ENCODE data around the gene LRRFIP2. TPM values are rescaled to one million over a fixed set of nuclear protein-coding genes. Genes with fewer than 3 reads are reported as not detected.

LRRFIP2 gene
- total and polyA plus RNA-seq, 2 of the 4 experiments (the other 2 are of a cell fraction), result 20.6 to 31.0 TPM

DNA sequence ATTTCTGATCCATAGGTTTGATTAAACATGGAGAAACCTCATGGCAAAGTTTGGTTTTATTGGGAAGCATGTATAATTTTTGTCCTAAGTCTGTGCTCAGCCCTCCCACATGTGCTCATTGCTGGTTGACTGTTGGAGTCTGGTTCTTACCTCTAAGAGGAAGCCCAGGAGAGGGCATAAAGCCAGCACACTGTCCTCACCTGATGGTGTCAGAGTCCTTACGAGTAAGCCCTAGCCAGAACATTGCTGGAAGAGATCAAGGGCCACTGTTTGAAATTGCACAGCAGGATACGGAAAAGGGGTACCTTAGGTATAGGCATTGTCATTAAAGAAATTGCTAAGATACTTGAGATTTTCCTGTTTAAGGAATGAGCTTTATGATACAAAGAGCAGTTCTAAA, 159.8 kb downstream of the LRRFIP2 start:
- no peak overlapping the region for H4K5ac ChIP-seq (ENCODE audit: low read depth, low read length)
- ATAC-seq (ENCODE audit: low read depth) (no peak), DNase-seq (no peak)
- intact Hi-C loops (cut with micrococcal nuclease) (no loop called here), dilution Hi-C loops (cut with HindIII; ENCODE audit: low sequenced_read_pairs, unreplicated experiment) (no loop called here), in situ Hi-C loops (cut with MboI; ENCODE audit: low sequenced_read_pairs) (no loop called here)
- no peak overlapping the region for H4K8ac ChIP-seq (ENCODE audit: low read depth in 2 of 2, low read length in 2 of 2)
- no peaks in the 10 kb centered on the region for H4K20me1 ChIP-seq (ENCODE audit: insufficient read depth, low read length)
- no TSS peak for BruUV-seq (replicated peaks)
- no peak overlapping the region for H2AK5ac ChIP-seq (ENCODE audit: low read depth, low read length)
- no peak overlapping the region for H3K4me3 ChIP-seq (ENCODE audit: insufficient read depth, low read depth, low read length)
- no peak overlapping the region for H2BK5ac ChIP-seq (ENCODE audit: low read depth, low read length, poor library complexity, severe bottlenecking)
- H3K4me1 ChIP-seq (ENCODE audit: control insufficient read depth, insufficient read depth, low read length), result no peaks in the 10 kb centered on the region
- TF ChIP-seq RFX5 (IDR thresholded peaks at IDR 0.05; ENCODE audit: low read depth, low read length), result no peak
- TF ChIP-seq RAD21 (IDR thresholded peaks at IDR 0.05; ENCODE audit: low read length), result no peak
- no peak for TF ChIP-seq BHLHE40 (IDR thresholded peaks at IDR 0.05; ENCODE audit: low read depth, low read length)
- TF ChIP-seq FOS (IDR thresholded peaks at IDR 0.05; ENCODE audit: low read depth, low read length), result no peak
- TF ChIP-seq CTCF (conservative IDR thresholded peaks at IDR 0.05; ENCODE audit: low read depth, low read length), result no peak
- TF ChIP-seq CHD1 (IDR thresholded peaks at IDR 0.05; ENCODE audit: low read depth, low read length), result no peak
- TF ChIP-seq, protein P1, sequence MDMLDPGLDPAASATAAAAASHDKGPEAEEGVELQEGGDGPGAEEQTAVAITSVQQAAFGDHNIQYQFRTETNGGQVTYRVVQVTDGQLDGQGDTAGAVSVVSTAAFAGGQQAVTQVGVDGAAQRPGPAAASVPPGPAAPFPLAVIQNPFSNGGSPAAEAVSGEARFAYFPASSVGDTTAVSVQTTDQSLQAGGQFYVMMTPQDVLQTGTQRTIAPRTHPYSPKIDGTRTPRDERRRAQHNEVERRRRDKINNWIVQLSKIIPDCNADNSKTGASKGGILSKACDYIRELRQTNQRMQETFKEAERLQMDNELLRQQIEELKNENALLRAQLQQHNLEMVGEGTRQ (IDR thresholded peaks at IDR 0.05; ENCODE audit: low read depth, low read length), result no peak
- TF ChIP-seq CEBPB (IDR thresholded peaks at IDR 0.05; ENCODE audit: low read depth, low read length), result no peak
- TF ChIP-seq MAFK (IDR thresholded peaks at IDR 0.05; ENCODE audit: low read depth, low read length), result no peak
- TF ChIP-seq NFE2L2 (IDR thresholded peaks at IDR 0.05; ENCODE audit: low read depth, low read length), result no peak
- TF ChIP-seq POLR2A (IDR thresholded peaks at IDR 0.05; ENCODE audit: low read depth, low read length), result no peak
- TF ChIP-seq ELK1 (IDR thresholded peaks at IDR 0.05; ENCODE audit: borderline replicate concordance, low read depth, low read length), result no peak
- no peak overlapping the region for H2AK9ac ChIP-seq (replicated peaks; ENCODE audit: low read depth, low read length, poor library complexity)
- H2BK15ac ChIP-seq (ENCODE audit: low read depth, low read length), result no peak overlapping the region
- no peak overlapping the region for H3K9ac ChIP-seq (ENCODE audit: low read depth, low read length)
- no peak overlapping the region for H3K14ac ChIP-seq (replicated peaks; ENCODE audit: low read depth, low read length)
- no peaks in the 10 kb centered on the region for H3K9me1 ChIP-seq (ENCODE audit: insufficient read depth, low read length)
- no peak overlapping the region for H3K23ac ChIP-seq (ENCODE audit: low read depth, low read length)
- peaks cover 31% of the 10 kb centered on the region for H3K36me3 ChIP-seq (ENCODE audit: control insufficient read depth, insufficient read depth, low read length)
- CTCF ChIA-PET, result interaction anchor here (1.2 kb wide), 1 partner anchor 10 kb away, joined by 5 read pairs; no protein-coding TSS in a partner anchor
- no peak overlapping the region for H2AFZ ChIP-seq (replicated peaks; ENCODE audit: low read length, poor library complexity)
- WGBS, 2 experiments (ENCODE audit: extremely low coverage in 2 of 2, insufficient read length in 1 of 2), result no CpG with 5 or more reads among the region's 2 CpGs
- POLR2A ChIA-PET (ENCODE audit: unreplicated experiment), result no interaction called here
- no peak overlapping the region for H4K91ac ChIP-seq (ENCODE audit: insufficient read depth, low read depth, low read length)
- H3K4ac ChIP-seq (ENCODE audit: low read depth, low read length), result no peak overlapping the region
- H3K56ac ChIP-seq (ENCODE audit: extremely low read depth, insufficient read depth, low read length), result no peak overlapping the region
- H3K79me1 ChIP-seq (ENCODE audit: low read depth in 1 of 2, low read length in 2 of 2), result peaks cover 0 to 3% of the 10 kb centered on the region in 2 experiments; a peak in 1 of 4 replicates
- no peak overlapping the region for H3K18ac ChIP-seq (ENCODE audit: low read depth, low read length)
- no peak overlapping the region for H3K27ac ChIP-seq (ENCODE audit: insufficient read depth, low read length)
- no peak overlapping the region for H3K4me2 ChIP-seq (ENCODE audit: low read depth, low read length)
- H2BK20ac ChIP-seq (ENCODE audit: low read depth, low read length), result no peak overlapping the region
- H3K9me3 ChIP-seq (ENCODE audit: control insufficient read depth, insufficient read depth, low read length), result no peaks in the 10 kb centered on the region
- H2BK120ac ChIP-seq (ENCODE audit: low read depth, low read length), result no peak overlapping the region
- H3K27me3 ChIP-seq (ENCODE audit: control insufficient read depth, insufficient read depth, low read length), result no peaks in the 10 kb centered on the region

All from IMR-90 (cell line).